T-cell (primary cell): ENCODE data around the gene XPNPEP1. TPM values are rescaled to one million over a fixed set of nuclear protein-coding genes. Genes with fewer than 3 reads are reported as not detected.

ENCODE experiments used
- ATAC-seq, 4 experiments: fragments of 200-7000 bp in 3 of 4; fragments of 150-1000 bp in 1 of 4; cut with Tn5 transposase; replicated peaks in 1 of 4; 1 replicate in 3 of 4; 2 replicates in 1 of 4; pipeline ENCODE4 v1.10.0; 2021; ENCODE audit warnings: moderate library complexity in 3 of 4, mild to moderate bottlenecking in 2 of 4, moderate number of reproducible peaks in 1 of 4
- CTCF ChIA-PET, 2 donors: fragments of 300-600 bp; sonication (Branson Sonifier 250); formaldehyde crosslinking; loops; one replicate each; lab custom pipeline; 2022; ENCODE audit warnings: antibody characterized with exemption in 2 of 2; lab: Charles Lee
- POLR2A ChIA-PET, 2 donors: fragments of 300-600 bp; sonication (Branson Sonifier 250); formaldehyde crosslinking; loops; one replicate each; lab custom pipeline; 2022; ENCODE audit warnings: antibody characterized with exemption in 2 of 2; lab: Charles Lee
- DNase-seq, 35 experiments: peaks; one replicate each; pipeline versions ENCODE4 v3.0.0 to v3.0.0-alpha.2; 2013 to 2023
- H3K27ac ChIP-seq: one replicate; pipeline ENCODE4 v1.5.1; 2013; ENCODE audit warnings: low read length
- H3K27me3 ChIP-seq, 2 experiments: replicated peaks in 1 of 2; 1 replicate in 1 of 2; 2 replicates in 1 of 2; pipeline versions ENCODE4 v1.6.1 to v1.7.0; 2013; ENCODE audit warnings: low read length in 1 of 2, mixed read lengths in 1 of 2; ENCODE audit not compliant: control insufficient read depth in 2 of 2, insufficient read depth in 2 of 2; ENCODE audit errors: extremely low read depth in 1 of 2
- H3K36me3 ChIP-seq, 2 donors: 1 replicate in 1 of 2; 2 replicates in 1 of 2; pipeline versions ENCODE4 v1.6.1 to v1.7.0; 2013; ENCODE audit warnings: low read length in 1 of 2; ENCODE audit not compliant: control insufficient read depth in 2 of 2, insufficient read depth in 1 of 2; ENCODE audit errors: extremely low read depth in 1 of 2
- H3K4me1 ChIP-seq, 2 experiments: 1 replicate in 1 of 2; 2 replicates in 1 of 2; pipeline versions ENCODE4 v1.6.1 to v1.7.0; 2013; ENCODE audit warnings: low read length in 2 of 2, mixed read lengths in 1 of 2; ENCODE audit not compliant: insufficient read depth in 2 of 2, control insufficient read depth in 1 of 2; ENCODE audit errors: extremely low read depth in 1 of 2
- H3K4me3 ChIP-seq, 2 donors: 1 replicate in 1 of 2; 2 replicates in 1 of 2; pipeline versions ENCODE4 v1.5.1 to v1.7.0; 2013; ENCODE audit warnings: mild to moderate bottlenecking in 2 of 2, low read length in 1 of 2, moderate library complexity in 1 of 2; ENCODE audit not compliant: control insufficient read depth in 1 of 2; ENCODE audit errors: extremely low read depth in 1 of 2
- H3K9me3 ChIP-seq: 2 replicates; pipeline ENCODE4 v1.7.0; 2013
- H3K27ac Mint-ChIP-seq, 2 donors: one replicate each; pipeline ENCODE4 v1.8.0; 2020 to 2021; ENCODE audit warnings: mild to moderate bottlenecking in 2 of 2, mixed read lengths in 2 of 2
- H3K27me3 Mint-ChIP-seq, 2 donors: one replicate each; pipeline ENCODE4 v1.8.0; 2021 to 2022; ENCODE audit warnings: mixed read lengths in 2 of 2
- H3K36me3 Mint-ChIP-seq: one replicate; pipeline ENCODE4 v1.8.0; 2021; ENCODE audit warnings: mixed read lengths
- H3K4me1 Mint-ChIP-seq, 3 donors: one replicate each; pipeline ENCODE4 v1.8.0; 2020 to 2022; ENCODE audit warnings: mixed read lengths in 3 of 3, mild to moderate bottlenecking in 1 of 3
- H3K4me3 Mint-ChIP-seq, 3 donors: one replicate each; pipeline ENCODE4 v1.8.0; 2020 to 2022; ENCODE audit warnings: mild to moderate bottlenecking in 3 of 3, mixed read lengths in 3 of 3, moderate library complexity in 3 of 3
- H3K9me3 Mint-ChIP-seq, 3 donors: one replicate each; pipeline ENCODE4 v1.8.0; 2020 to 2022; ENCODE audit warnings: mixed read lengths in 3 of 3
- WGBS: methylation state at CpG from one replicate; pipeline ENCODE4 v1.1.5; 2013; ENCODE audit warnings: missing lambda C conversion rate; ENCODE audit not compliant: insufficient coverage; 5-methylcytosine and 5-hydroxymethylcytosine counted together
- total RNA-seq, 35 experiments: library from RNA in 6 of 35; stranded (reverse) in 6 of 35; fragments of 120-200 nt in 1 of 35; gene quantifications; one replicate each; pipeline versions ENCODE4 v1.2.1 to v1.2.4 and lab custom pipeline; 2013 to 2026

Gene XPNPEP1
- total RNA-seq, 5 donors from 2014 or later (not counting 1 experiment from before 2014, with no cell fraction given), result 40.0 to 63.9 (median 44.6) TPM

DNA sequence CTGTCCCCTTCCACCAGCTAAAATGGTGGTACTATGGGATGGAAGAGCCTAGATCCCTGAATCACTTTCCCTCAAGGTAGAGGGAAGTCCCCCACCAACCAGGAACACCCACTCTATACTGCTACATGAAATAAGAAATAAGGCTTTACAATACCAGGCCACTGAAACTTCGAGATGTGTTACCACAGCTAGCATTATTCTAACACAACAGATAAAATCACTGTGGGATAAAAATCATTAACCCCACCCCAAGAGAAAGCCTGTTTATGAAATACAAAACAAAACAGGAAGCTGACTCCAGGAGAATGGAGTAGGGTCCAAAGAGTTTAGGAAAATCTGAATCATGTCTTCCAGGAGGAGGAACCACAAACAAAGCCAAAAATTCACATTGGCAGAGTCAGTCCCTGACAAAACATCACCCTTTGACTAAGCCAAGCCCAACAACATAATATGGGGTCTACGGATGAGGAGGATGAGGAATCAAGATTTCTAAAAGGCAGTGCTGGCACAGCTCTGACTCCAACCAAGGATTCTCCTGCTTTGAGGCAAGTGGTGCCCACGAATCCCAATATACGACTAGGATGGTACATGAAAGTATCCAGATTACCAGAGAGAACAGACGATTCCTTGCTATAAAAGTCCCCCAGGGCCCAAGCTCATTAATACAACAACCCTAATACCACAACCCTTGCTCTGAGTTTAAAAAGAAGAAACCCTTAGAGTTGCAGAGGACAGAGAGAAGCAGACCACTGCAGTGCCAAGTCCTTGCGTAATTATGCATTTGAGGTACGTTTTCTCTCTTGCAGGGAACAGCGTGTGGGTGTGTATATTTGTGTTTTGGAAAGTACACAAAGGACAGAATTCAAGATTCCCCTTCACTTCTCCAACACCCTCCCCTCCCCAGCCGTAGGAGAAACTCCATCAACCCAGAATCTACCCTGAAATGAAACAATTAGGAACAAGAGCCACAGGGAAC, 23.7 kb downstream of the XPNPEP1 start:
- Mint-ChIP-seq H3K4me1 (peaks cover 63 to 73% (median 72%) of the 10 kb centered on the region in 3 donors), H3K27ac (peak overlapping the region in 1 of 2 donors; percentile 13), H3K4me3 (no peak overlapping the region), H3K9me3 (no peaks in the 10 kb centered on the region), H3K36me3 (peaks cover 59% of the 10 kb centered on the region), H3K27me3 (no peaks in the 10 kb centered on the region)
- DNase-seq (no peak), ATAC-seq (no peak)
- Histone ChIP-seq H3K36me3 (peaks cover 3 to 14% of the 10 kb centered on the region in 2 donors), H3K27ac (no peak overlapping the region), H3K4me3 (no peak overlapping the region), H3K27me3 (no peaks in the 10 kb centered on the region), H3K4me1 (peaks cover 0 to 14% of the 10 kb centered on the region in 2 experiments), H3K9me3 (no peaks in the 10 kb centered on the region)
- ChIA-PET POLR2A (interaction anchor here in 1 of 2 donors (0.5 kb wide), 1 partner anchor 11 kb away, joined by 5 read pairs; no protein-coding TSS in a partner anchor), CTCF (no interaction called here)
- 96% methylated on average over 4 of the region's 9 CpGs for WGBS

DNA sequence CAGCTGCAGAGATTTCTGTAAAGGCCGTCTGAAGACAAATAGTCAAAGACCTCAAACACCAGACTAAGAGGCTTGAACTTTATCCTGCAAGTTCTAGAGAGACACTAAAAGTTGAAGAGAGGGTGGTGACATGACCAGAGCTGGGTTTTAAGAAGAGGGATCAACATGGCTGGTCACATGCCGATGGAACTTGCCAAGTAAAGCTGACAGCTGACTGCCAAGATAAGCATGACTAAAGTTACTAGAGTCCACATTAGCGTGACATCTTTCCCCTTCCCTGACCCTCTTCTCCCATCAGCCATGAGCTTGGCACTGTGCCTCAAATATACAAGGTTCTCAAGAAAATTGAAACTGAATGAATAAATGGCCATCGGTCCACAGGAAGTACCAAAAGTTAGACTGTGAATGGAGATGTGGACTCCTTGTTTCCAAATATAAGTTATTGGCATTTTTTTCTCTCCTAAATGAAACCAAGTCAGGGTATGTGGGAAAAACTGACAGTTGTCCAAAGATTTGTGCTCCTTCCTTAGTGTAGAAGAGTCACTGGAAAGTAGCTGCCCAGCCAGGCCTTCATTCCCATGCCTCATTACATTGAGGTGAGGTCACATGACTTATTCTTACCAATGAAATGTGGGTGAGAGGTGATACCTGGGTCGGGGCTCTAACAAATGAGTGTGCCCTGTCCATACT, 24.5 kb downstream of the XPNPEP1 start:
- H3K4me1 Mint-ChIP-seq, result peaks cover 56 to 66% (median 66%) of the 10 kb centered on the region in 3 donors
- ATAC-seq, result no peak
- H3K36me3 Mint-ChIP-seq, result peaks cover 51% of the 10 kb centered on the region
- 100% methylated on average over 1 of the region's 5 CpGs for WGBS
- Histone ChIP-seq H3K4me3 (no peak overlapping the region), H3K9me3 (no peaks in the 10 kb centered on the region), H3K36me3 (peaks cover 1 to 14% of the 10 kb centered on the region in 2 donors), H3K27me3 (no peaks in the 10 kb centered on the region), H3K27ac (no peak overlapping the region), H3K4me1 (peaks cover 0 to 10% of the 10 kb centered on the region in 2 experiments)
- H3K9me3 Mint-ChIP-seq, result no peaks in the 10 kb centered on the region
- no peaks in the 10 kb centered on the region for H3K27me3 Mint-ChIP-seq
- ChIA-PET POLR2A (no interaction called here), CTCF (interaction anchor here in 1 of 2 donors (0.6 kb wide), 1 partner anchor 81 kb away, joined by 3 read pairs; no protein-coding TSS in a partner anchor)
- no peak overlapping the region for H3K4me3 Mint-ChIP-seq
- H3K27ac Mint-ChIP-seq, result no peak overlapping the region
- DNase-seq, result no peak

DNA sequence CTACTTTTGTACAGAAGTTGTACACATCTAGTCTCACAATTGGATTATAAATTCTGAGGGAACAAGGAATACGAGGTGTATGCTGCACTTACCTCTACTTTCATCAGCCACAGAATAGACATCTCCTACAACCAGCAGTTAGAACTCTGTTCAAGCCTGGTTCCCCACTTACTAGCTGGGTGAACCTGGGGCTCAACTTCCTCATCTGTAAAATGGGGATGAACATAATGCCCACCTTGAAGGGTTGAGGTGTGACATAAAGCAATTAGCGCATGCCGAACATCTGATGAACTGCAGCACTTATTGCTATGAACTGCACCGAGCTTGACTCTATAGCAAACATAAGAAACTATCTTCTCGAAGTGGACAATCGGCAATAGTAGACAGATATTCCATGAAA, 25.3 kb downstream of the XPNPEP1 start:
- peaks cover 55 to 66% (median 65%) of the 10 kb centered on the region in 3 donors for H3K4me1 Mint-ChIP-seq
- CTCF ChIA-PET, result interaction anchor here (0.6 to 1.9 kb wide), 3 partner anchors 12 to 82 kb away, joined by 3 to 13 read pairs (median 3); no protein-coding TSS in a partner anchor
- Histone ChIP-seq H3K27ac (no peak overlapping the region), H3K27me3 (no peaks in the 10 kb centered on the region), H3K4me3 (no peak overlapping the region), H3K36me3 (peaks cover 0 to 14% of the 10 kb centered on the region in 2 donors), H3K9me3 (no peaks in the 10 kb centered on the region), H3K4me1 (peaks cover 0 to 3% of the 10 kb centered on the region in 2 experiments)
- no peak overlapping the region for H3K4me3 Mint-ChIP-seq
- no peaks in the 10 kb centered on the region for H3K27me3 Mint-ChIP-seq
- H3K9me3 Mint-ChIP-seq, result no peaks in the 10 kb centered on the region
- peak overlapping the region in 1 of 2 donors; percentile 41 for H3K27ac Mint-ChIP-seq
- H3K36me3 Mint-ChIP-seq, result peaks cover 46% of the 10 kb centered on the region
- POLR2A ChIA-PET, result no interaction called here
- no peak for ATAC-seq
- 100% methylated on average over 3 of the region's 6 CpGs for WGBS
- no peak for DNase-seq

DNA sequence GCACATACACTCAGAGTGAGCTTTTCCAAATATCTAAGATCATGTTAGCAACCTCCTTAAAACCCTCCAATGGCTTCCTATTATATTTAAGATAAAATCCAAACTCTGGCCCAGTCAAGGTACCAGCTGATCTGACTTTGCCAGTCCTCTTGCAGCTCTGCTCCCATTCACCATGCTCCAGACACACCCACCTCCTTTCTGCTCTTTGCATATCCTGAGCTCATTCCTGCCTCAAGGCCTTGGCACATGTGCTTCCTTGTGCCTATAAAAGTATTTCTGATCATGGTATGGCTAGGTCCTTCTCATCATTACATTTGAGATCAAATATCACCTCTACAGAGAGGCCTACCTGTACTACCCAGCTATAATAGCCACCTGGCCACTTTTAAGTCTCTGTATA, 27.5 kb downstream of the XPNPEP1 start:
- Histone ChIP-seq H3K4me3 (no peak overlapping the region), H3K9me3 (no peaks in the 10 kb centered on the region), H3K36me3 (peaks cover 0 to 23% of the 10 kb centered on the region in 2 donors), H3K4me1 (peaks cover 0 to 9% of the 10 kb centered on the region in 2 experiments), H3K27me3 (no peaks in the 10 kb centered on the region), H3K27ac (no peak overlapping the region)
- H3K9me3 Mint-ChIP-seq, result no peaks in the 10 kb centered on the region
- DNase-seq, result no peak
- peak overlapping the region; percentile 8 to 59 for H3K27ac Mint-ChIP-seq
- H3K36me3 Mint-ChIP-seq, result peaks cover 48% of the 10 kb centered on the region
- ATAC-seq, result no peak
- no peak overlapping the region for H3K4me3 Mint-ChIP-seq
- ChIA-PET POLR2A (interaction anchor here in 1 of 2 donors (0.5 to 0.7 kb wide), 2 partner anchors 12 to 107 kb away, joined by 4 to 9 read pairs; no protein-coding TSS in a partner anchor), CTCF (interaction anchor here in 1 of 2 donors (0.7 kb wide), 1 partner anchor 216 kb away, joined by 4 read pairs; no protein-coding TSS in a partner anchor)
- H3K4me1 Mint-ChIP-seq, result peaks cover 42 to 71% (median 64%) of the 10 kb centered on the region in 3 donors
- H3K27me3 Mint-ChIP-seq, result no peaks in the 10 kb centered on the region

DNA sequence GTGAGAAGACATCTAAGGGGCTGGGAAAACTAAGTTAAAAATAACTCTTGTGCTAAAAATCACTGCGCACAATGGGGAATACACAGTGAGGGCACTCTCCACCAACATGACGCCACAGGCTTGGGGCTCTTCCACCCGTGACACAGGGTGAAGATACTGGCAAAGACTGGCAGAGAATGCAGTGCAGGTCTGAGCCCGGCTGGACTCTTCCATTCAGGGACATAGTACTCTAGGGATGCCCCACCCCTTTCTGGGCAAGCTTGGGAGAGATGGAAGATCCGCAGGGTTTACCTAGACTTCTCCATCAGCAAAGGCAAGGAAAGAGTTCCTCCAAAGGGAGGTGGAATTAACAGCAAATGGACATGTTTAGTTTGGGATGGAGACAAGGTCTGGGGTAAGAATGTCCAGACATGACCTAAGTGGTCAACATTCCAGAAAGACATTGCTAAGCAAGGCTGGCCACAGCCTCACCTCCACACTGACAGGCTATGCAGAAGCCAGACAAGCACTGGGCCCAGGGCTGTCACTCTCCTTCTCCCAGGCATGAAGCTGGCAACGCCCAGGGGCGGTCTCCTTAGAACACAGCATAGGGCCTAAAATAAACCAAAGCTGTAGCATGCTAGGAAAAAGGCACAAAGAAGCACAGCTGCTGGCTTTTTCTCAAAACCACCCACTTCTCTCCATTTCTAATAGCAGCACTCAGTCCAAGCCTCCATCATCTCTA, 28.1 kb downstream of the XPNPEP1 start:
- H3K4me1 Mint-ChIP-seq, result peaks cover 37 to 66% (median 58%) of the 10 kb centered on the region in 3 donors
- Histone ChIP-seq H3K4me3 (no peak overlapping the region), H3K9me3 (no peaks in the 10 kb centered on the region), H3K4me1 (peaks cover 0 to 9% of the 10 kb centered on the region in 2 experiments), H3K27me3 (no peaks in the 10 kb centered on the region), H3K36me3 (peaks cover 0 to 28% of the 10 kb centered on the region in 2 donors), H3K27ac (no peak overlapping the region)
- ChIA-PET CTCF (interaction anchor here in 1 of 2 donors (0.7 kb wide), 1 partner anchor 10 kb away, joined by 5 read pairs; no protein-coding TSS in a partner anchor), POLR2A (interaction anchor here in 1 of 2 donors (0.7 kb wide), 1 partner anchor 11 kb away, joined by 9 read pairs; no protein-coding TSS in a partner anchor)
- no peak for ATAC-seq
- WGBS, result 89% methylated on average over 3 of the region's 7 CpGs
- H3K36me3 Mint-ChIP-seq, result peaks cover 46% of the 10 kb centered on the region
- no peaks in the 10 kb centered on the region for H3K27me3 Mint-ChIP-seq
- H3K9me3 Mint-ChIP-seq, result no peaks in the 10 kb centered on the region
- peak overlapping the region; percentile 8 to 59 for H3K27ac Mint-ChIP-seq
- no peak for DNase-seq
- H3K4me3 Mint-ChIP-seq, result no peak overlapping the region
